ENCODE data around the gene SULT4A1. TPM values are rescaled to one million over a fixed set of nuclear protein-coding genes. Genes with fewer than 3 reads are reported as not detected.

SULT4A1 gene
- total RNA-seq, 1 donor from 2014 or later = 6.3 TPM

GRCh38 chr22:43889860-43890253 lies 27.5 kb upstream of the SULT4A1 start:
- H3K36me3 Mint-ChIP-seq (ENCODE audit: low read depth) = no peaks in the 10 kb centered on the region
- no peak for DNase-seq (ENCODE audit: low read depth, low spot score)
- H3K27me3 Mint-ChIP-seq (ENCODE audit: low read depth) = peaks cover 86% of the 10 kb centered on the region
- TF ChIP-seq CTCF (conservative IDR thresholded peaks at IDR 0.05) = no peak
- no peak overlapping the region for H3K4me3 Mint-ChIP-seq
- H3K27ac Mint-ChIP-seq (ENCODE audit: unreplicated experiment) = no peak overlapping the region
- H3K9me3 Mint-ChIP-seq = no peaks in the 10 kb centered on the region
- no peaks in the 10 kb centered on the region for H3K4me1 Mint-ChIP-seq

GRCh38 chr22:43889201-43889859 lies 27.0 kb upstream of the SULT4A1 start:
- peaks cover 85% of the 10 kb centered on the region for H3K27me3 Mint-ChIP-seq (ENCODE audit: low read depth)
- no peaks in the 10 kb centered on the region for H3K4me1 Mint-ChIP-seq
- H3K4me3 Mint-ChIP-seq = no peak overlapping the region
- TF ChIP-seq CTCF (conservative IDR thresholded peaks at IDR 0.05) = no peak
- no peaks in the 10 kb centered on the region for H3K36me3 Mint-ChIP-seq (ENCODE audit: low read depth)
- no peak for DNase-seq (ENCODE audit: low read depth, low spot score)
- H3K27ac Mint-ChIP-seq (ENCODE audit: unreplicated experiment) = no peak overlapping the region
- H3K9me3 Mint-ChIP-seq = no peaks in the 10 kb centered on the region

- no peak for TF ChIP-seq CTCF (conservative IDR thresholded peaks at IDR 0.05)
- Mint-ChIP-seq H3K4me3 (no peak overlapping the region), H3K36me3 (ENCODE audit: low read depth) (no peaks in the 10 kb centered on the region), H3K27me3 (ENCODE audit: low read depth) (peaks cover 79% of the 10 kb centered on the region), H3K27ac (ENCODE audit: unreplicated experiment) (no peak overlapping the region), H3K9me3 (no peaks in the 10 kb centered on the region), H3K4me1 (no peaks in the 10 kb centered on the region)
- DNase-seq (ENCODE audit: low read depth, low spot score) = no peak
These were observed 26.4 kb upstream of the SULT4A1 start for GRCh38 chr22:43888740-43889139.

GRCh38 chr22:43887391-43887790 lies 25.1 kb upstream of the SULT4A1 start:
- Mint-ChIP-seq H3K4me3 (no peak overlapping the region), H3K36me3 (ENCODE audit: low read depth) (no peaks in the 10 kb centered on the region), H3K27me3 (ENCODE audit: low read depth) (peaks cover 71% of the 10 kb centered on the region), H3K9me3 (no peaks in the 10 kb centered on the region), H3K27ac (ENCODE audit: unreplicated experiment) (no peak overlapping the region), H3K4me1 (no peaks in the 10 kb centered on the region)
- DNase-seq (ENCODE audit: low read depth, low spot score) = no peak
- no peak for TF ChIP-seq CTCF (conservative IDR thresholded peaks at IDR 0.05)

GRCh38 chr22:43886231-43886630 lies 23.9 kb upstream of the SULT4A1 start:
- no peaks in the 10 kb centered on the region for H3K9me3 Mint-ChIP-seq
- no peak overlapping the region for H3K27ac Mint-ChIP-seq (ENCODE audit: unreplicated experiment)

More at GRCh38 chr22:43886231-43886630, 23.9 kb upstream of the SULT4A1 start:
- H3K4me3 Mint-ChIP-seq = no peak overlapping the region
- DNase-seq (ENCODE audit: low read depth, low spot score) = no peak
- H3K4me1 Mint-ChIP-seq = no peaks in the 10 kb centered on the region
- H3K27me3 Mint-ChIP-seq (ENCODE audit: low read depth) = peaks cover 60% of the 10 kb centered on the region
- TF ChIP-seq CTCF (conservative IDR thresholded peaks at IDR 0.05) = no peak
- H3K36me3 Mint-ChIP-seq (ENCODE audit: low read depth) = no peaks in the 10 kb centered on the region

Data from neural crest cell (in vitro differentiated cells).